Measurements from ENCODE around the gene AMIGO1. TPM values are rescaled to one million over a fixed set of nuclear protein-coding genes. Genes with fewer than 3 reads are reported as not detected.

Gene AMIGO1
- total and polyA plus RNA-seq, 11 donors, result 4.6 to 19.1 (median 13.4) TPM

DNA sequence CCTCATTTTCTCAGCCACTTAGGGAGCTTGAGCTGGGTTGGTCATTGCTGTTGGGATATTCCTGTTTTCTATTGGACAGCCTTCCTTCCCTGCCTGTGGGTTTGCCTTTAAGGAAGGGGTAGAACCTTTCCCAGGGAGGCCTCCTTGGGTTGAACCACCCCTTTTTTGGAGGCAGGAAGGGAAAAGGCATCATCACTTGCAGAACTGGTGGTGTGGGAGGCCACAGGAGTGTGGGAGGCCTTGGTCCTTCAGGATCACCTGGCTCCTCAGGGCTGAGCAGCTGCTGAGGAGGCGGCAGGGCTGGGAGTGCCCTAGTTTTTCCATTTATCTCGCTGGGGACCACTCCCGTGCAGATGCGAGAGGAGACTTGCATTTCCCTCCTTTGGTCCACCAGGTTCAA, 16.3 kb downstream of the AMIGO1 start:
- intact Hi-C loops (cut with DNase I), result loop anchor here in 1 of 10 donors (2.0 kb wide), 1 partner anchor 38 kb away; no protein-coding TSS in a partner anchor
- WGBS, 4 donors, result 60 to 76% (median 67%) methylated on average over 4 of the region's 4 CpGs
- TF ChIP-seq POLR2A (IDR thresholded peaks at IDR 0.05) (no peak), CTCF (IDR thresholded peaks at IDR 0.05) (no peak)
- Histone ChIP-seq H3K4me1 (peaks cover 0 to 33% (median 19%) of the 10 kb centered on the region in 12 donors), H3K36me3 (peaks cover 0 to 43% (median 31%) of the 10 kb centered on the region in 9 donors), H3K9me3 (no peaks in the 10 kb centered on the region), H3K4me3 (peak overlapping the region in 6 of 12 donors; percentile 67 to 98 (median 83)), H3K27ac (peak overlapping the region in 8 of 12 donors; percentile 36 to 85 (median 78)), H3K27me3 (no peaks in the 10 kb centered on the region)
- ATAC-seq (no peak), DNase-seq (no peak)

DNA sequence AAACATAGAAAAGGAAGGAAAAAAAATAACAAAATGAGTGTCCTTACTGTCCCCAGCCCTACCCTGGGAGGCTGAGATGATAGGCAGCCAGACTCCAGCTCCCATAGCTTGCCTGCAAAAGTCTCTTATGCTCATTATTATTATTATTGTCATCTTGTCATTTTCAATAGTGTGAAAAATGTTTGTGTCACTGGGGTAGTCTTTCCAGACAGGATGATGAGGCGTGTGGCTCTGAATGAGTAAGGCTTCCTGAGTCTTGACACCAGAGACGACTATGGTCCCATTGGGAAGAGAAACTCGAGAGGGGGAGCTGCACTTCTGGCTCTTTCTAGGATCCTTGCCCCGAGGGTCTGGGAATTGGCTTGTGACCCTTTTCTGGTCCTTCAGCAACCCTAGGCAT, 16.7 kb downstream of the AMIGO1 start:
- no peak for ATAC-seq
- DNase-seq, result no peak
- WGBS, 4 donors, result 51 to 66% (median 60%) methylated on average over 4 of the region's 4 CpGs
- Histone ChIP-seq H3K36me3 (peaks cover 0 to 42% (median 28%) of the 10 kb centered on the region in 9 donors), H3K4me3 (no peak overlapping the region), H3K27ac (no peak overlapping the region), H3K4me1 (peaks cover 0 to 30% (median 19%) of the 10 kb centered on the region in 12 donors), H3K9me3 (no peaks in the 10 kb centered on the region), H3K27me3 (no peaks in the 10 kb centered on the region)
- TF ChIP-seq POLR2A (IDR thresholded peaks at IDR 0.05), result no peak
- no peak for TF ChIP-seq CTCF (IDR thresholded peaks at IDR 0.05)
- intact Hi-C loops (cut with DNase I), result loop anchor here in 2 of 10 donors (1.0 to 2.0 kb wide), 2 partner anchors 38 to 40 kb away; no protein-coding TSS in a partner anchor

DNA sequence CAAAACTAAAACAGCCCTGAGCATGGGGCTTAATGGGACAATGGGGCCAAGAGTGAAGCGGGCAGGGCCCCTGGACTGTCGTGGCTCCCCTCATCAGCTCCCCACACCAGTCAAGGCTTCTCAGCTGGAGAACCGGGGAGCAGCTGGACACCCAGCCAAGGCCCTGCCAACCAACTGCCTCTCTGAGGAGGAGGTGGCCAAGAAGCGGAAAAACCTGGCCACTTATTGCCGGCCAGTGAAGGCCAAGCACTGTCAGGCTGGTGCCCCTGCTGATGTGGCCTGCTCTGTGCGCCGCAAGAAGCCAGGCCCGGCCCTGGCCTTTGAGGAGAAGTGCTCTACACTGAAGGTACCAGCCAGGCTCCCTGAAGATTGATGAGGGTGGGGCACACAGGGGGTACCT, 18.2 kb downstream of the AMIGO1 start:
- WGBS, 4 donors, result 89 to 95% (median 94%) methylated on average over 6 to 8 of the region's 8 CpGs
- ATAC-seq, result no peak
- TF ChIP-seq POLR2A (IDR thresholded peaks at IDR 0.05) (no peak), CTCF (IDR thresholded peaks at IDR 0.05) (no peak)
- intact Hi-C loops (cut with DNase I), result loop anchor here in 5 of 10 donors (2.0 kb wide), 2 partner anchors 39 to 41 kb away; no protein-coding TSS in a partner anchor
- Histone ChIP-seq H3K4me3 (no peak overlapping the region), H3K27me3 (no peaks in the 10 kb centered on the region), H3K4me1 (peaks cover 0 to 30% (median 19%) of the 10 kb centered on the region in 12 donors), H3K36me3 (peaks cover 0 to 31% (median 15%) of the 10 kb centered on the region in 9 donors), H3K27ac (peak overlapping the region in 1 of 12 donors; percentile 7), H3K9me3 (no peaks in the 10 kb centered on the region)
- DNase-seq, result no peak

DNA sequence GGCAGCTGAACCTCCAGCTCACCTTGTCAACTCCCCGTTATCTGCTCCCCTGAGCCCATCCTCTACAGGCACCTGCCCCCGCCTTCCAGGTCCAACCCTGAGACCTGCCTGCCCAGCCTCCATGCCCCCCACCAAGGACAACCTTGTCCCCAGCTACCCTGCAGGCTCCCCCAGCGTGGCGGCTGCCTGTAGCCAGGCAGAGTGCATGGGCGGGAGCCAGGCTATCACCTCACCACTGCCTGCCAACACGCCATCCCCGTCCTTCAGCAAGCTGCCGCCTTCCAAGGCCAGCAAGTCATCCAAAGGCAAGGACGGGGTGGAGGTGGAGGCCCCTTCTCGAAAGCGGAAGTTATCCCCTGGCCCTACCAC, 18.6 kb downstream of the AMIGO1 start:
- Histone ChIP-seq H3K9me3 (no peaks in the 10 kb centered on the region), H3K4me1 (peaks cover 0 to 30% (median 19%) of the 10 kb centered on the region in 12 donors), H3K27me3 (no peaks in the 10 kb centered on the region), H3K36me3 (peaks cover 0 to 31% (median 11%) of the 10 kb centered on the region in 9 donors), H3K4me3 (no peak overlapping the region), H3K27ac (peak overlapping the region in 3 of 12 donors; percentile 7 to 41 (median 13))
- intact Hi-C loops (cut with DNase I), result loop anchor here in 7 of 10 donors (1.0 to 2.0 kb wide), 3 partner anchors 40 to 42 kb away; no protein-coding TSS in a partner anchor
- WGBS, 4 donors, result 67 to 75% (median 70%) methylated on average over 11 of the region's 11 CpGs
- DNase-seq, result peak in 2 of 5 donors; percentile 45 to 52
- TF ChIP-seq POLR2A (IDR thresholded peaks at IDR 0.05), result no peak
- TF ChIP-seq CTCF (IDR thresholded peaks at IDR 0.05), result no peak
- ATAC-seq, result peak in 2 of 4 donors; percentile 4 to 19

All from heart left ventricle (tissue), 16 donors.